ENCODE data around the gene BRD1. TPM values are rescaled to one million over a fixed set of nuclear protein-coding genes. Genes with fewer than 3 reads are reported as not detected.

Gene BRD1
- total RNA-seq, 2 experiments from 2014 or later: 26.0 to 27.0 TPM

DNA sequence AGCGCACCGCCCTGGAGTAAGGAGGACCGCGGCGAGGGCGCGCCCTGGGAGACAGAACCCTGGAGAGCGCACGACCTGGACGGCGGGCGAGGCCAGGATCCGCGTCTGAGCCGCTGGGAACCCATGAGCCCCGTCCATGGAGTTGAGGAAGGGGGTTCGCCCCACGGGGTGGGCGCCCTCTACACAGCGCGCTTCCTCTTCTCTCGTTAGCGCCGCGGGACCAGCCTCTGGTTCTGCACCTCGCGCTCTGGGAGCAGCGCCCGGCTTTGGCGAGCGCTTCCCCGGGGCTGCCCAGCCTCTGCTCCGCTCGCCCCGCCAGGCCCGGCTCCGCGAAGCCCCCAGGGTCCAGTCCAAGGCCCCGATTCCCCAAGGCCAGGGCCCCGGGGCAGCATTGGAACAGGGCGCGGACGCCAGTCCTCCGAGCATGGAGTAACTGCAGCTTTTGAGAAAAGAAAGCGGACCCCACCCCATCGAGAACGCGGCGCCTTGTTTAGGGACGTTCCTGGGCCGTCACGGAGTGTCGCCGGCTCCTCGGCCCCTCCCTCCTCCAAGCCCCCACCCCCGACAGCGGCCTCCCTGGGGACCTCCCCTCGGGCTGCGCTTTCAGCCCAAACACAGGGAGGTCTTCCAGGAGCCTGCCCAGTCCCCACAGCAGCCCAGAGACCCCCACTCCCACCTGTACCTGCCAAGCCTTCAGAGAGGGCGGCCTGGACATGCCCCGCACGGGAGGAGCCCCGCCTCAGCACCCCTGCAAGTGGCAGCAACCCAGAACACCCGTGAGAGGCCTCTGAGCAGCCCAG lies 56.2 kb downstream of the BRD1 start:
- intact Hi-C loops (cut with micrococcal nuclease): no loop called here
- CTCF ChIA-PET: no interaction called here
- no peak for DNase-seq
- H3K27ac Mint-ChIP-seq: no peak overlapping the region
- peaks cover 6% of the 10 kb centered on the region for H3K4me1 Mint-ChIP-seq (ENCODE audit: low read depth)
- peaks cover 10% of the 10 kb centered on the region for H3K36me3 Mint-ChIP-seq (ENCODE audit: low read depth)
- H3K9me3 Mint-ChIP-seq: peaks cover 8% of the 10 kb centered on the region
- H3K4me3 Mint-ChIP-seq: no peak overlapping the region
- H3K27me3 Mint-ChIP-seq (ENCODE audit: low read depth): no peaks in the 10 kb centered on the region

DNA sequence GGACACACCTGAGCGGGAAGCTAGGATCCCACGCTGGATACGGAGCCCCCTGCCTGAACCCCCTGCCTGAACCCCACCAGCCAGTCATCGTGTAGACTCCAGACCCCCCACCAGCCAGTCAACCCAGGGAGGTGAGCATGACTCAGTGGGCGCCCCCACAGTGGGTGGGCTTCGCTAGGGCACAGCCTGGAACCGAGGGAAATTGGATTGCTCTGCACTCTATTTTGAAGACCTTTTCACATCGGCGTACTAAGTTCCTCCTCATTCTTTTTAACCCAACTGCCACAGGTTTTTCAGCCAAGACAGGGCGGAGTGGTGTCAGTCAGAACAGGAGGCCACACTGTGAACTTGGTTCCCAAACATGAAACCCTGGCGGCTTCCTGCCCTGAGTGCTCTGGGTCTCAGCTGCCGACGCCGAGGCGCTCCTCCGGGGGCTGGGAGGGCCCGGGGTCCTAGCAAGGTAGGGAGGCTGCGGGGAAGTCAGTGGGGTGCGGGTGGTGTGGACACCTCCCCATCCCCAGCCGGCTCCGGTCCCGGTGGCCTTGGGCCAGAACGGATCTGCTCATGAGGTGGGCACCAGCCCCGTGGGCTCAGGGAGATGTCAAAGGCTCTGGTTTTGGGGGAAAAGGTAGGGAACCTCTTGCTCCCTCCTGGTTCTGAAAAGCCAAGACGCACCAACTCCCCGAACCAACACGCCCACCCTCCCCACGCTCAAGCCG lies 57.0 kb downstream of the BRD1 start:
- intact Hi-C loops (cut with micrococcal nuclease): no loop called here
- CTCF ChIA-PET: interaction anchor here (1.0 kb wide), 1 partner anchor 260 kb away, joined by 5 read pairs; no protein-coding TSS in a partner anchor
- Mint-ChIP-seq H3K36me3 (ENCODE audit: low read depth) (peaks cover 10% of the 10 kb centered on the region), H3K27me3 (ENCODE audit: low read depth) (no peaks in the 10 kb centered on the region), H3K27ac (no peak overlapping the region), H3K4me3 (no peak overlapping the region), H3K9me3 (peaks cover 10% of the 10 kb centered on the region), H3K4me1 (ENCODE audit: low read depth) (peaks cover 6% of the 10 kb centered on the region)
- DNase-seq: peak; percentile 33

DNA sequence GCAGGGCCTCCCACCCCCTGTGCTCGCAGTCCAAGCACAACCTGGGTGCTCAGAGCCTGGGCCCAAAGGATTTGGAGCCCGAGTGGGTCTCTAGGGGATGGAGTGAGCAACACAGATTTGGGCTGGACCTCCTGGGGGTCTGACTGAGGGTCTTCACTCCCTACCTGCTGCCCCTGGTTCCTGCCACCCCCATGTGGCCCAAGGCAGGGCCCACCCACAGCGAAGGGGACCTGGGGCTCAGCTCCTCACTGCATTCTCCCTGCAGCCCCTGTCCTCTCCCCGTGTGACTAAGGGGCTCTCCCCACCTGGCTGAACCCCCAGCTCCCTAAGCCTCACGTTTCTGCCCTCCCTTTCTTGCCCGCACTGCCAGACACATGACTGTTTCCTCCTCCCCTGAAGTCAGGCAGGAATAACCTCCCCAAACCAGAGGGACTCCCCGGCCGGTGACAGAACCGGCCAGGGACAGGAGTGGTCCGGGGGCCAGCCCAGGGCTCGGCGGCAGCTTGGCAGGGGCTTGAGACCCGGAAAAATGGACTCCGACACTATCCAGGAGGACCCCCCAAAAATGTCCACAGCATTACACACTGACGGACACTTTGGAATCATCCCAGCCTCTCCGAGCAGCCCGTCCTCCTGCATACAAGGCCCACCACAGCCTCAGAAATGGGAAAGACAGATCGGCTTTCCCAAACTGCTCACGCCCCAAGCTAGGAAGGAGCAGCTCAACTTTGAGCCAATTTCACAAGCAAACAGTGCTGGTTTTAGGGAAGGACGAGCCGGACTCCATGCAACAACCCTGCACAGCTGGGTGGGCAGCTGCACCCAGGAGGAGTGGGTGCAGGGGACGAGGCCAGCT lies 57.8 kb downstream of the BRD1 start:
- Mint-ChIP-seq H3K9me3 (peaks cover 10% of the 10 kb centered on the region), H3K4me3 (no peak overlapping the region), H3K4me1 (ENCODE audit: low read depth) (peaks cover 6% of the 10 kb centered on the region), H3K27me3 (ENCODE audit: low read depth) (no peaks in the 10 kb centered on the region), H3K36me3 (ENCODE audit: low read depth) (peaks cover 10% of the 10 kb centered on the region), H3K27ac (no peak overlapping the region)
- CTCF ChIA-PET: interaction anchor here (1.0 to 1.2 kb wide), 2 partner anchors 261 kb away, joined by 3 to 5 read pairs; no protein-coding TSS in a partner anchor
- intact Hi-C loops (cut with micrococcal nuclease): loop anchor here (5.0 kb wide), 1 partner anchor 442 kb away; no protein-coding TSS in a partner anchor
- DNase-seq: no peak

DNA sequence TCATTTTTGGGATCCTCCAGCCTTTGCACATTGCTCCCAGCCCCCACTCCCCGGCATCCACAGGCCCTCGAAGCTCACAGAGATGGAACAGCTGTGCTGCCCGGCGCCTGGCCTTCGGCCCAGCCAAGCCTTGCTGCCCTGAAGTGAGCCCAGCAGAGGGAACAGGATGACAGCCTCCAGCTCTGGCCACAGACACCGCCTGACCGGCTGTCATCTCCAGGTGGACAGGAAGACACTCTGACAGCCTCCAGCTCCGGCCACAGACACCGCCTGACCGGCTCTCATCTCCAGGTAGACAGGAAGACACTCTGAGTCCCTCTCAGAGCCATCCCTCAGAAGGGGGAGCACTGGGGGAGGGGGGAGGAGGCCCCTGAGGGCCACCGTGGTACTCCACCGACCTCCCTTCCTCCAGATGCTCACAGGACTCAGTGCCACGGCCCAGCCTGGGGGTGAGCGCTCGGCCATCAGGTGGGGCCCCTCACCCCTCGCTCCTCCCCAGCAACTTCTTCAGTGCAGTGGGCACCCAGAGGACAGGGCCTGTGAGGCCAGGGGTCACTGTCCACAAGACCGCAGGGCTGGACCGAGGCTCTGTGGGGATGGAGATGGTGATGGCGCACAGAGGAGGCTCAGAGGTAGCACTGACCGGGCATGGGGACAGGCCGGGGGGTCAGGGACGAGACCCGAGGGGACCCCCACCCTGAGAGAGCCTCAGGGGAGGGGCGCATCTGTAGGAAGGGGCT lies 58.6 kb downstream of the BRD1 start:
- Mint-ChIP-seq H3K4me1 (ENCODE audit: low read depth) (peaks cover 6% of the 10 kb centered on the region), H3K27ac (no peak overlapping the region), H3K36me3 (ENCODE audit: low read depth) (peaks cover 6% of the 10 kb centered on the region), H3K9me3 (peaks cover 10% of the 10 kb centered on the region), H3K27me3 (ENCODE audit: low read depth) (no peaks in the 10 kb centered on the region), H3K4me3 (no peak overlapping the region)
- no peak for DNase-seq
- CTCF ChIA-PET: interaction anchor here (1.2 to 1.9 kb wide), 2 partner anchors 156 to 261 kb away, joined by 3 to 12 read pairs; no protein-coding TSS in a partner anchor
- intact Hi-C loops (cut with micrococcal nuclease): loop anchor here (5.0 kb wide), 1 partner anchor 443 kb away; no protein-coding TSS in a partner anchor

DNA sequence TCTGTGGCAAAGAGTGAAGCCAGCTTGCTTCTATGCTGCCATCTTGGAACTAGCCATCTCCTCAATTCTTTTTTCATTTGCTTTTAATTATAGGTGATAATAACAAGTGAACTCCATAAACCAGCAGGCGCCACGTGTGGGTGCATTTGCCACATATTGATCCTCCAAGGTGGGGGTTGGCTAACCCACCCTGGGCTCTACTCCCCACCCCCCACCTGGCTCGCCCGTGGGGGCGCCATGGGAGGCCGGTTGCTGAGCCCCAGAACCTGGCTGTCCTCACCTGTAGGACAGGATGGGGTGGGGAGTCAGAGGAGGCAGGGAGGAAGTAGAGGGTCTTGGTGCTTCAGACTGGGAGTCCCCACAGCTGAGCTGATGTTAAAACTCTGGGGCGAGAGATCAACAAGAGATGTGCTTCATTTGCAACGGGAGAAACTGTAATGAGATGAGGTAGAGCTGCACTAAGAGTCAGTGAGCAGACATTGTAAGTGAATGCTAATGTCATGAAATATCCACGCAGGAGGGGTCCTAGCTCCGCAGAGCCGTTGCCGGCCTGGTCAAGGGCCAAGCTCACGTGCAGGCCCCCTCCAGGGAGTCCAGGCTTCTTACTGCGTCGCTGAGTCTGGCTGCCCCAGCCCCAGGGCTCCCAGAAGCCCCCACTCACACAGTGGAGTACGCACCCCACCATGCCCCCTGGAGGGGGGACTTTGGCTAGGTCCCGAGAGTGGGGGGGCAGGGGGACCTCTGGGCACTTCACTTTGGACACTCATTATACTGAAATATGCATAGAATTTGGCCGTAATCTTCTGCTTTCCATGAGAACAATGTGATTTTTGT lies 59.4 kb downstream of the BRD1 start:
- no peak for DNase-seq
- Mint-ChIP-seq H3K9me3 (peaks cover 10% of the 10 kb centered on the region), H3K27me3 (ENCODE audit: low read depth) (no peaks in the 10 kb centered on the region), H3K27ac (no peak overlapping the region), H3K4me3 (no peak overlapping the region), H3K4me1 (ENCODE audit: low read depth) (peaks cover 6% of the 10 kb centered on the region), H3K36me3 (ENCODE audit: low read depth) (peaks cover 2% of the 10 kb centered on the region)
- CTCF ChIA-PET: interaction anchor here (0.5 to 2.1 kb wide), 15 partner anchors 10 to 473 kb away, joined by 3 to 12 read pairs (median 3); no protein-coding TSS in a partner anchor
- intact Hi-C loops (cut with micrococcal nuclease): loop anchor here (5.0 kb wide), 1 partner anchor 444 kb away; no protein-coding TSS in a partner anchor

DNA sequence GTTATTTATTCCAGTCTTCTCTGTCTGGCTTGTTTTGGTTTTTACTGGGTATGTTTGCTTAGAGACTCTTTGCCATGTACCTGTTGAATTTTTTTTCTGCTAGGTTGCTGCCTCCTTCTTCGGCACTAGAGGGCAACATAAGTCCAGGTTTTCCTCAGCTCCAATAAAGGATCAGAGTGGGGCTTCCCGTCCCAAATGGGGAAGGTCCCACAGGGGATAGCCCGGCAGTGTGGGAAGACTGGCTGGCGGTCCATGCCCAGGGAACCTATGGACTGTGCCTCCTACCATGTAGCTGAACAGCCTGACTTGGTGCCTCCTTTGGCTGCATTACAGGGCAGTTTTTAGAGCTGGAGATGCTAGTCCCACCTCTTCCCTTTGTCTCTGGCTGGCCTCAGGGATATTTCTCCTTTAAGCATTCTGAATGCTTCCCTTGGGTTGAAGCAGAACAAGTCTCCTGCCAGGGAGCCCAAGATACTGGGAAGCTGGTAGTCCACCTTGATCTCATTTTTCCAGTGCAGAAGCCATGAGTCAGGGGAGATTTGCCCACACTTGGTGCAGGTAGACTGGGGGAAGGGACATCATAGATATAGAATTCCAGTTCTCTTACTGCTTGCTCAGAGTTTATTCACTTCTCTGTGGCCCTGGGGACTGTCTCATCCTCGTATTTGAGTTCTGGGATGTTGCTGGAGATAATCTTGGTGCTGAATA lies 60.2 kb downstream of the BRD1 start:
- peak; percentile 61 for DNase-seq
- H3K4me1 Mint-ChIP-seq (ENCODE audit: low read depth): peaks cover 6% of the 10 kb centered on the region
- CTCF ChIA-PET: interaction anchor here (0.5 to 2.1 kb wide), 14 partner anchors 9 to 474 kb away, joined by 3 to 12 read pairs (median 4); no protein-coding TSS in a partner anchor
- intact Hi-C loops (cut with micrococcal nuclease): loop anchor here (1.0 to 5.0 kb wide), 5 partner anchors 158 to 445 kb away; no protein-coding TSS in a partner anchor
- H3K9me3 Mint-ChIP-seq: peaks cover 10% of the 10 kb centered on the region
- H3K4me3 Mint-ChIP-seq: no peak overlapping the region
- peaks cover 2% of the 10 kb centered on the region for H3K36me3 Mint-ChIP-seq (ENCODE audit: low read depth)
- H3K27ac Mint-ChIP-seq: no peak overlapping the region
- H3K27me3 Mint-ChIP-seq (ENCODE audit: low read depth): no peaks in the 10 kb centered on the region

DNA sequence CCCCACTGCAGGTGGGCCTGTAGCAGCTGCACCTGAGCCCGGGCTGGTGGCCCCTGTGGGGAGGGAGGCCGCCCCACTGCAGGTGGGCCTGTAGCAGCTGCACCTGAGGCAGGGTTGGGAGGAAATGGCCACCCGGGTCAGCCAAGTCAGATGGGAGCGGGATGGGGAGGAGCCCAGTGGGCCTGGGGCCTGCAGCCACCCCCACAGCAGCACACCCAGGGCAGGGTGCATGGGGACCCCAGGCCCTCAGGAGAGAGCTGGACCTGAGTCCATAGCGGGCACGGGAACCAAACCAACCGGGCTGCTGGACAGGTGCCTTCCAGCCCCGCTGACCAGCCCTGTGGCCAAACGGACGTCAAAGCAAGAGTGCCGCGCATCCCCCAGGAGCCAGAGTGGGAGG lies 61.7 kb downstream of the BRD1 start:
- H3K36me3 Mint-ChIP-seq (ENCODE audit: low read depth): peaks cover 2% of the 10 kb centered on the region

DNA sequence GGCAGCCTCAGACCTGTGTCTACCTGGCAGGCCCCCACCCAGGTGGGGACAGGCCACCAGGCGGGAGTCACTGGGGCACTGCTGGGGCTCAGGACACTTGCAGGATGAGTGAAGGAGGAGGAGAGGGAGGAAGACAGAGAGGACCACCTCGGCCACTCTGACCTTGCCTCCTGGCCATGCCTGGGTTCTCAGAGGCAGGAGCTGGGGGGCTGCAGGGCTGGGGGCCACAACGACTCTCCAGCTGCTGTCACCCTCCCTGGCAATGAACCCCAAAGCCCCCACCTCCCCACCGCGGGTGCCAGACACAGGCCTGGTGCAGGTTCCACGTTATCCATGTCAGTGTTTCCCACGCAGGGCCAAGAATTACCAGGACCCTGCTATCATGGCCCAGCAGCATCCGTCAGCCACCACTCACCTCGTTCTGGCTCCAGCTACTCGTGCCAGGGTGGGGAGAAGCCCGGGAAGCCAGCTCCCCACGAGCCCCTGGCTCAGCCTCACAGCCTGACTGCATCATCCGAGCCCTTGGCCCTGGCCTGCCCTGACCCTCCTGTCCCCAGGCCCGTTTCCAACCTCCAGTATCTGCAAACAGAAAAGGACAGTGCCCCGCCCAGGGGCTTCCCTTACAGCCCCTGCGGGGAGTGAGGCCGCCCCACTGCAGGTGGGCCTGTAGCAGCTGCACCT lies 62.4 kb downstream of the BRD1 start:
- Mint-ChIP-seq H3K4me3 (no peak overlapping the region), H3K4me1 (ENCODE audit: low read depth) (peaks cover 17% of the 10 kb centered on the region)
- DNase-seq: no peak

More for the DNA sequence above, 61.7 kb downstream of the BRD1 start:
- intact Hi-C loops (cut with micrococcal nuclease): loop anchor here (2.0 to 5.0 kb wide), 2 partner anchors 165 to 446 kb away; no protein-coding TSS in a partner anchor
- no peaks in the 10 kb centered on the region for H3K27me3 Mint-ChIP-seq (ENCODE audit: low read depth)
- no peak overlapping the region for H3K27ac Mint-ChIP-seq
- CTCF ChIA-PET: interaction anchor here (0.9 kb wide), 1 partner anchor 8 kb away, joined by 3 read pairs; no protein-coding TSS in a partner anchor
- no peak for DNase-seq
- peaks cover 10% of the 10 kb centered on the region for H3K9me3 Mint-ChIP-seq
- peaks cover 15% of the 10 kb centered on the region for H3K4me1 Mint-ChIP-seq (ENCODE audit: low read depth)
- no peak overlapping the region for H3K4me3 Mint-ChIP-seq

DNA sequence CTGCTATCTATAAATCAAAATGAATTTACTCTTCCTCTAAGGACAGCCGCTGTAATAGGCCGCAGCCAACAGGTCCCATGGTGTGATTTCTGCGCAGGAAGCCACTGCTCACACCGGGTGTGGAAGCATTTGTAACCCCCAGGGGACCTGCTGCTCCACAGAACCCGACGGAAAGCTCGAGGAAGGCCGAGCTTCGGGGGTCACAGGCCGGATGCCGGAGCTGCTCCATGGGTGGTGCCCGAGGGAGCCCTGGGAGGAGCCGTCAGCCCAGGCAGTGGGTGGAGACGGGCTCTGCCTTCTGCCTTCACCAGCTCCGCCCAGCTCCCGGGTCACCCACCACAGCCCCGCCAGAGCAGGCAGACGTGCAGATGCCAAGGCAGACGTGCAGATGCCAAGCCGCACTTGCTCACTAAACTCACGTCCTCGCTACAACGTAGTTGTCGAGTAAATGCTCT lies 63.5 kb downstream of the BRD1 start:
- peaks cover 2% of the 10 kb centered on the region for H3K36me3 Mint-ChIP-seq (ENCODE audit: low read depth)
- DNase-seq: no peak
- CTCF ChIA-PET: no interaction called here
- H3K4me3 Mint-ChIP-seq: no peak overlapping the region
- intact Hi-C loops (cut with micrococcal nuclease): no loop called here
- H3K4me1 Mint-ChIP-seq (ENCODE audit: low read depth): peaks cover 17% of the 10 kb centered on the region
- H3K27me3 Mint-ChIP-seq (ENCODE audit: low read depth): no peaks in the 10 kb centered on the region
- H3K27ac Mint-ChIP-seq: no peak overlapping the region
- peaks cover 10% of the 10 kb centered on the region for H3K9me3 Mint-ChIP-seq

More for the DNA sequence above, 62.4 kb downstream of the BRD1 start:
- CTCF ChIA-PET: no interaction called here
- Mint-ChIP-seq H3K36me3 (ENCODE audit: low read depth) (peaks cover 2% of the 10 kb centered on the region), H3K27me3 (ENCODE audit: low read depth) (no peaks in the 10 kb centered on the region), H3K9me3 (peaks cover 10% of the 10 kb centered on the region), H3K27ac (no peak overlapping the region)
- intact Hi-C loops (cut with micrococcal nuclease): loop anchor here (5.0 kb wide), 1 partner anchor 447 kb away; no protein-coding TSS in a partner anchor

DNA sequence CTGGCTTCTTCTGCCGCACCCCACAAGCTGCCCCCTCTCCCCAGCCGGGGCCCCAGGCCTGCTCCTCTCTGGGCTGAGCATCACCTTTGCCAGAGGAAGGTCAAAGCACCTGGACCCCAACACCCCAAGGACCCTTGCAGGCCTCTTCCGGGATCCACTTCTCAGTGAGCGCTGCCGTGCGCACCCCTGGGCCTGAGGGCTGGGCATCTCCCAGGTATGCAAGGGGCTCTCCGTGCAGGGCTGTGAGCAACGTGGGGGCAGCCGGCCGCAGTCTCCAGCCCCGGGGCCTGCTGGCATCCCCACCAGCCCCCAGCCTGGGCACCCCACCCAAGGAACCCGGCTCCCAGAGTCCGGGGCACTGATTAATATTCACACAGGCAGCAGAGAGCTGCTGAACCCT lies 64.0 kb downstream of the BRD1 start:
- DNase-seq: no peak
- Mint-ChIP-seq H3K4me1 (ENCODE audit: low read depth) (peaks cover 17% of the 10 kb centered on the region), H3K4me3 (no peak overlapping the region), H3K27ac (no peak overlapping the region), H3K36me3 (ENCODE audit: low read depth) (peaks cover 2% of the 10 kb centered on the region), H3K27me3 (ENCODE audit: low read depth) (no peaks in the 10 kb centered on the region), H3K9me3 (peaks cover 10% of the 10 kb centered on the region)
- intact Hi-C loops (cut with micrococcal nuclease): no loop called here
- CTCF ChIA-PET: no interaction called here

All from activated naive CD4-positive, alpha-beta T cell treated with anti-CD3 and anti-CD28 coated beads for 36 hours (primary cell).